GM19035 (cell line): ENCODE measurements around the gene RBM10.

ENCODE experiments used
- ATAC-seq: cut with Tn5 transposase; IDR thresholded peaks from one replicate; pipeline ENCODE4 v1.9.1; 2021; ENCODE audit not compliant: unreplicated experiment

The RBM10 gene

GRCh38 chrX:47233333-47234113 lies 88.5 kb downstream of the RBM10 start:
- peak; percentile 90 for ATAC-seq

- ATAC-seq: no peak
Measured at GRCh38 chrX:47234583-47234982, 89.6 kb downstream of the RBM10 start.

GRCh38 chrX:47235691-47236103 lies 90.7 kb downstream of the RBM10 start:
- ATAC-seq: no peak
